Measurements from ENCODE around the gene RBBP5.

The RBBP5 gene

GRCh38 chr1:205088341-205088740, 33.4 kb downstream of the RBBP5 start:
- no peaks in the 10 kb centered on the region for H3K27me3 ChIP-seq (ENCODE audit: insufficient read depth, low read length)
- H3K4me3 ChIP-seq (ENCODE audit: low read depth, low read length, poor library complexity, severe bottlenecking), result no peak overlapping the region
- H3K27ac ChIP-seq (ENCODE audit: low read depth, low read length, poor library complexity, severe bottlenecking), result no peak overlapping the region
- H2AFZ ChIP-seq (ENCODE audit: low read length), result no peak overlapping the region
- no peaks in the 10 kb centered on the region for H3K9me2 ChIP-seq (ENCODE audit: low read depth, low read length)
- H4K20me1 ChIP-seq (ENCODE audit: insufficient read depth, low read length), result no peaks in the 10 kb centered on the region
- no peaks in the 10 kb centered on the region for H3K4me1 ChIP-seq (ENCODE audit: insufficient read depth, low read length, severe bottlenecking)
- H3K9ac ChIP-seq (ENCODE audit: low read length), result no peak overlapping the region
- no peaks in the 10 kb centered on the region; the same call in 1 of the 2 replicates for H3F3A ChIP-seq (ENCODE audit: insufficient read depth, low read length)
- H3K9me3 ChIP-seq (ENCODE audit: low read length), result no peaks in the 10 kb centered on the region
- H3K36me3 ChIP-seq (ENCODE audit: insufficient read depth, low read length), result peaks cover 80% of the 10 kb centered on the region
- H3K4me2 ChIP-seq (ENCODE audit: low read length), result no peak overlapping the region
- TF ChIP-seq CTCF (IDR thresholded peaks at IDR 0.05; ENCODE audit: low read length), result no peak
- TF ChIP-seq EZH2 (IDR thresholded peaks at IDR 0.05; ENCODE audit: borderline replicate concordance, low read length), result no peak
- H3K79me2 ChIP-seq (ENCODE audit: insufficient read depth, low read length), result no peaks in the 10 kb centered on the region

GRCh38 chr1:205084360-205084759, 37.4 kb downstream of the RBBP5 start, which contains the start of gene TMEM81:
Gene TMEM81, minus strand, starts transcription at chr1:205084460. Its CDS starts 140 bp downstream, at chr1:205084320.
- Histone ChIP-seq H3K9me3 (ENCODE audit: low read length) (no peaks in the 10 kb centered on the region), H3K4me3 (ENCODE audit: low read depth, low read length, poor library complexity, severe bottlenecking) (no peak within 1 kb of the TSS), H3K4me2 (ENCODE audit: low read length) (no peak within 1 kb of the TSS), H3K9me2 (ENCODE audit: low read depth, low read length) (no peaks in the 10 kb centered on the region), H3K79me2 (ENCODE audit: insufficient read depth, low read length) (no peaks in the 10 kb centered on the region), H2AFZ (ENCODE audit: low read length) (no peak within 1 kb of the TSS), H3K9ac (ENCODE audit: low read length) (no peak within 1 kb of the TSS), H4K20me1 (ENCODE audit: insufficient read depth, low read length) (no peaks in the 10 kb centered on the region), H3K27ac (ENCODE audit: low read depth, low read length, poor library complexity, severe bottlenecking) (no peak within 1 kb of the TSS), H3K27me3 (ENCODE audit: insufficient read depth, low read length) (no peaks in the 10 kb centered on the region), H3K4me1 (ENCODE audit: insufficient read depth, low read length, severe bottlenecking) (no peaks in the 10 kb centered on the region), H3K36me3 (ENCODE audit: insufficient read depth, low read length) (peaks cover 50% of the 10 kb centered on the region), H3F3A (ENCODE audit: insufficient read depth, low read length) (no peaks in the 10 kb centered on the region; the same call in 1 of the 2 replicates)
- TF ChIP-seq CTCF (IDR thresholded peaks at IDR 0.05; ENCODE audit: low read length) (no peak), EZH2 (IDR thresholded peaks at IDR 0.05; ENCODE audit: borderline replicate concordance, low read length) (no peak)

GRCh38 chr1:205082431-205082830, 39.3 kb downstream of the RBBP5 start:
- no peak overlapping the region for H3K27ac ChIP-seq (ENCODE audit: low read depth, low read length, poor library complexity, severe bottlenecking)
- H4K20me1 ChIP-seq (ENCODE audit: insufficient read depth, low read length), result no peaks in the 10 kb centered on the region
- H3K27me3 ChIP-seq (ENCODE audit: insufficient read depth, low read length), result no peaks in the 10 kb centered on the region
- no peak overlapping the region for H2AFZ ChIP-seq (ENCODE audit: low read length)
- no peaks in the 10 kb centered on the region for H3K9me3 ChIP-seq (ENCODE audit: low read length)
- no peaks in the 10 kb centered on the region; the same call in 1 of the 2 replicates for H3F3A ChIP-seq (ENCODE audit: insufficient read depth, low read length)
- H3K9ac ChIP-seq (ENCODE audit: low read length), result no peak overlapping the region
- TF ChIP-seq EZH2 (IDR thresholded peaks at IDR 0.05; ENCODE audit: borderline replicate concordance, low read length) (no peak), CTCF (IDR thresholded peaks at IDR 0.05; ENCODE audit: low read length) (no peak)
- no peak overlapping the region for H3K4me2 ChIP-seq (ENCODE audit: low read length)
- no peaks in the 10 kb centered on the region for H3K9me2 ChIP-seq (ENCODE audit: low read depth, low read length)
- no peak overlapping the region for H3K4me3 ChIP-seq (ENCODE audit: low read depth, low read length, poor library complexity, severe bottlenecking)
- no peaks in the 10 kb centered on the region for H3K79me2 ChIP-seq (ENCODE audit: insufficient read depth, low read length)
- H3K4me1 ChIP-seq (ENCODE audit: insufficient read depth, low read length, severe bottlenecking), result no peaks in the 10 kb centered on the region
- H3K36me3 ChIP-seq (ENCODE audit: insufficient read depth, low read length), result peaks cover 31% of the 10 kb centered on the region

All from OCI-LY1 (cell line).